ENCODE results near the gene PDXK. TPM values are rescaled to one million over a fixed set of nuclear protein-coding genes. Genes with fewer than 3 reads are reported as not detected.

The PDXK gene
- total RNA-seq, 1 donor from 2014 or later, result 12.5 TPM

- H3K9ac ChIP-seq (ENCODE audit: low read depth in 1 of 3, low read length in 3 of 3), result no peak overlapping the region
- H3K4me1 ChIP-seq (ENCODE audit: control insufficient read depth in 3 of 3, insufficient read depth in 3 of 3, low read length in 3 of 3), result peaks cover 23 to 34% (median 26%) of the 10 kb centered on the region in 3 donors
Observed at GRCh38 chr21:43733529-43734071, 14.7 kb downstream of the PDXK start.

DNA sequence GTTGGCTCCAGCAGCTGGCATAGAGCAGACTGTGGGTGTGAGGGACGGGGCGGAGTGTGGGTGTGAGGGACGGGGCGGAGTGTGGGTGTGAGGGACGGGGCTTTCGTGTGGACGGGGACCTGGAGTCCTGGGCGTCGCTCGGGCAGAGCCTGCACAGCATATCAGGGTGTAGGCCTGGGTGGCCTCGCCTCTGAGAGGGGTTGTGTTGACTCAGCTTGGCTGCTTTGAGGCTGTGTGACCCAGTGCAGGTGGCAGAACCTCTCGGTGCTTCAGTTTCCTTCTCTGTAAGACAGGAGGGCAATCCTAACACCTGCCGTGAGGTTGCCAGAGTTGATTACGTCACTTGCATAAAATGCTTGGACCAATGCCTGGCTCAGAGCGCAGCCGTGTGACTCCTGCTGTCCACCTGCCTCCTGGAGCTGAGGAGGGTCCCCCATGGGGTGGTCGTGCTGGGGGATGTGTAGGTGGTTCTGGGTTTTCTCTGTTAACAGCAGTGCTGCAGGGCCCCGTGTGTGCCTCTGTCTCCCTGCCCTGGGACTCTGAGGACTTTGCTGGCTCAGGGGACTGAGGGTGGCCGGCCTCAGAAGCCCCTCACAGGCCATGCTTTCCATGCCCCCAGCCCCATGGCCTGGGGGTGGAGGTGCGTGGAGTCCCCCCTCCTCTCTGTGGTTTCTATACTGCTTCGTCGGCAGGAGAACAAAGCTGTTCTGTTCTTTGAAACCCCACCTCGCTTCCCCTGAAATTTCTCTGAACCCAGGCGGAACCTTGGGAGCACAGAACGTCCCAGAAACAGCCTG, 15.4 kb downstream of the PDXK start:
- H3K27ac ChIP-seq (ENCODE audit: low read depth, low read length), result no peak overlapping the region
- H3K36me3 ChIP-seq (ENCODE audit: control insufficient read depth in 3 of 3, insufficient read depth in 3 of 3, low read length in 3 of 3), result peaks cover 0 to 3% (median 0%) of the 10 kb centered on the region in 3 donors
- H3K27me3 ChIP-seq (ENCODE audit: control insufficient read depth in 3 of 3, insufficient read depth in 3 of 3, low read length in 3 of 3), result no peaks in the 10 kb centered on the region
- H3K4me3 ChIP-seq (ENCODE audit: low read length in 3 of 3), result no peak overlapping the region
- peaks cover 17 to 28% (median 21%) of the 10 kb centered on the region in 3 donors for H3K4me1 ChIP-seq (ENCODE audit: control insufficient read depth in 3 of 3, insufficient read depth in 3 of 3, low read length in 3 of 3)
- H3K9me3 ChIP-seq (ENCODE audit: control insufficient read depth in 3 of 3, low read length in 3 of 3), result no peaks in the 10 kb centered on the region
- no peak overlapping the region for H3K9ac ChIP-seq (ENCODE audit: low read depth in 1 of 3, low read length in 3 of 3)

More at GRCh38 chr21:43733529-43734071, 14.7 kb downstream of the PDXK start:
- H3K9me3 ChIP-seq (ENCODE audit: control insufficient read depth in 3 of 3, low read length in 3 of 3), result no peaks in the 10 kb centered on the region
- H3K27me3 ChIP-seq (ENCODE audit: control insufficient read depth in 3 of 3, insufficient read depth in 3 of 3, low read length in 3 of 3), result no peaks in the 10 kb centered on the region
- peaks cover 0 to 3% (median 0%) of the 10 kb centered on the region in 3 donors for H3K36me3 ChIP-seq (ENCODE audit: control insufficient read depth in 3 of 3, insufficient read depth in 3 of 3, low read length in 3 of 3)
- no peak overlapping the region for H3K27ac ChIP-seq (ENCODE audit: low read depth, low read length)
- H3K4me3 ChIP-seq (ENCODE audit: low read length in 3 of 3), result no peak overlapping the region

DNA sequence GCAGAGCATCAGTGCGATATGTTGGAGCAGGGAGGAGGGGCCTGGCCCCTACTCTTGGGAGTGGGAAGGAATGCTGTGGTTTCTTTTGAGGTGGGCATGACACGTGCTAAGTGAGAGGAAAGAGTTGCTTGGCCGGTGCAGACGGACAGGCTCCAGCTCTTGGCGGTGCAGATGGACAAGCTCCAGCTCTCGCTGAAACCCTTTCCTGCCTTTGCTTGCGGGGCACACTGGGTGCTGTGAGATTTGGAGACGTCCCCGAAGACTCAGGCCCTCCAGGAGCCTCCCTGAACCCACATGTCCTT, 15.9 kb downstream of the PDXK start:
- Histone ChIP-seq H3K27me3 (ENCODE audit: control insufficient read depth in 3 of 3, insufficient read depth in 3 of 3, low read length in 3 of 3) (no peaks in the 10 kb centered on the region), H3K36me3 (ENCODE audit: control insufficient read depth in 3 of 3, insufficient read depth in 3 of 3, low read length in 3 of 3) (peaks cover 0 to 3% (median 0%) of the 10 kb centered on the region in 3 donors), H3K27ac (ENCODE audit: low read depth, low read length) (no peak overlapping the region), H3K9ac (ENCODE audit: low read depth in 1 of 3, low read length in 3 of 3) (no peak overlapping the region), H3K4me3 (ENCODE audit: low read length in 3 of 3) (no peak overlapping the region), H3K4me1 (ENCODE audit: control insufficient read depth in 3 of 3, insufficient read depth in 3 of 3, low read length in 3 of 3) (peaks cover 15 to 25% (median 20%) of the 10 kb centered on the region in 3 donors), H3K9me3 (ENCODE audit: control insufficient read depth in 3 of 3, low read length in 3 of 3) (no peaks in the 10 kb centered on the region)

GRCh38 chr21:43735236-43736091, 16.5 kb downstream of the PDXK start:
- peaks cover 15 to 25% (median 20%) of the 10 kb centered on the region in 3 donors for H3K4me1 ChIP-seq (ENCODE audit: control insufficient read depth in 3 of 3, insufficient read depth in 3 of 3, low read length in 3 of 3)
- H3K9me3 ChIP-seq (ENCODE audit: control insufficient read depth in 3 of 3, low read length in 3 of 3), result no peaks in the 10 kb centered on the region
- no peak overlapping the region for H3K27ac ChIP-seq (ENCODE audit: low read depth, low read length)
- H3K9ac ChIP-seq (ENCODE audit: low read depth in 1 of 3, low read length in 3 of 3), result no peak overlapping the region
- H3K4me3 ChIP-seq (ENCODE audit: low read length in 3 of 3), result no peak overlapping the region
- H3K27me3 ChIP-seq (ENCODE audit: control insufficient read depth in 3 of 3, insufficient read depth in 3 of 3, low read length in 3 of 3), result no peaks in the 10 kb centered on the region
- H3K36me3 ChIP-seq (ENCODE audit: control insufficient read depth in 3 of 3, insufficient read depth in 3 of 3, low read length in 3 of 3), result peaks cover 0 to 3% (median 0%) of the 10 kb centered on the region in 3 donors

DNA sequence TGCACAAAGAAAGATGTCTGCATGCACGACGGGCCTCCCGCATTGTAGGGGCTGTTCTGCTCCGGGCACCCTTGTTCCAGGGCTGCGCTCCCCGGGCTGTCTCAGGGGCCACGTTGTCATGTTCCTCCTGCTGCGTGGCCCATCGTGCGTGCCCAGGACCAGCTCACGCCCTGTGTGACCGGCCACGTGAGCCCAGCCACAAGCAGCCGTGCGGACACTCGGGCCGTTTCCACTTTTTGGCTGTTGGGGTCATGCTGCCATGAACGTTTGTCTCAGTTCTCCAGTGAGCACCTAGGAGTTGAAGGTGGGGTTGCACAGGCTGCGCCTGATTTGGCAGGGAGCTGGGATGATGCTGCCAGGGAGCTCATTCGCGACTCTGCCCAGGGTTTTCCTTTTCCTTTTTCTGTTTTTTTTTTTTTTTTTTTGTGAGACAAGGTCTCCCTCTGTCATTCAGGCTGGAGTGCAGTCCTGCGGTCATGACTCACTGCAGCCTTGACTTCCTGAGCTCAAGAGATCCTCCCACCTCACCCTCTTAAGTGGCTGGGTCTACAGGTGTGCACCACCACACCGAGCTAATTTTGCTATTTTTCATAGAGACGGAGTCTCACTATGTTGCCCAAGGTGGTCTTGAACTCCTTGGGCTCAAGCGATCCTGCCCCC, 17.4 kb downstream of the PDXK start:
- Histone ChIP-seq H3K9ac (ENCODE audit: low read depth in 1 of 3, low read length in 3 of 3) (no peak overlapping the region), H3K4me1 (ENCODE audit: control insufficient read depth in 3 of 3, insufficient read depth in 3 of 3, low read length in 3 of 3) (peaks cover 14 to 24% (median 19%) of the 10 kb centered on the region in 3 donors)

GRCh38 chr21:43737158-43737950, 18.4 kb downstream of the PDXK start:
- Histone ChIP-seq H3K9ac (ENCODE audit: low read depth in 1 of 3, low read length in 3 of 3) (no peak overlapping the region), H3K4me1 (ENCODE audit: control insufficient read depth in 3 of 3, insufficient read depth in 3 of 3, low read length in 3 of 3) (peaks cover 6 to 14% (median 9%) of the 10 kb centered on the region in 3 donors), H3K27me3 (ENCODE audit: control insufficient read depth in 3 of 3, insufficient read depth in 3 of 3, low read length in 3 of 3) (no peaks in the 10 kb centered on the region), H3K36me3 (ENCODE audit: control insufficient read depth in 3 of 3, insufficient read depth in 3 of 3, low read length in 3 of 3) (peaks cover 0 to 3% (median 0%) of the 10 kb centered on the region in 3 donors), H3K9me3 (ENCODE audit: control insufficient read depth in 3 of 3, low read length in 3 of 3) (no peaks in the 10 kb centered on the region), H3K4me3 (ENCODE audit: low read length in 3 of 3) (no peak overlapping the region), H3K27ac (ENCODE audit: low read depth, low read length) (no peak overlapping the region)

More for the DNA sequence above, 17.4 kb downstream of the PDXK start:
- H3K36me3 ChIP-seq (ENCODE audit: control insufficient read depth in 3 of 3, insufficient read depth in 3 of 3, low read length in 3 of 3), result peaks cover 0 to 3% (median 0%) of the 10 kb centered on the region in 3 donors
- H3K4me3 ChIP-seq (ENCODE audit: low read length in 3 of 3), result no peak overlapping the region
- H3K9me3 ChIP-seq (ENCODE audit: control insufficient read depth in 3 of 3, low read length in 3 of 3), result no peaks in the 10 kb centered on the region
- no peak overlapping the region for H3K27ac ChIP-seq (ENCODE audit: low read depth, low read length)
- H3K27me3 ChIP-seq (ENCODE audit: control insufficient read depth in 3 of 3, insufficient read depth in 3 of 3, low read length in 3 of 3), result no peaks in the 10 kb centered on the region

GRCh38 chr21:43739621-43740435, 20.9 kb downstream of the PDXK start:
- no peak overlapping the region for H3K4me3 ChIP-seq (ENCODE audit: low read length in 3 of 3)
- no peak overlapping the region for H3K9ac ChIP-seq (ENCODE audit: low read depth in 1 of 3, low read length in 3 of 3)
- peaks cover 11 to 12% (median 11%) of the 10 kb centered on the region in 3 donors for H3K36me3 ChIP-seq (ENCODE audit: control insufficient read depth in 3 of 3, insufficient read depth in 3 of 3, low read length in 3 of 3)
- no peaks in the 10 kb centered on the region for H3K9me3 ChIP-seq (ENCODE audit: control insufficient read depth in 3 of 3, low read length in 3 of 3)
- H3K27me3 ChIP-seq (ENCODE audit: control insufficient read depth in 3 of 3, insufficient read depth in 3 of 3, low read length in 3 of 3), result no peaks in the 10 kb centered on the region
- H3K27ac ChIP-seq (ENCODE audit: low read depth, low read length), result no peak overlapping the region
- peaks cover 0 to 3% (median 2%) of the 10 kb centered on the region in 3 donors for H3K4me1 ChIP-seq (ENCODE audit: control insufficient read depth in 3 of 3, insufficient read depth in 3 of 3, low read length in 3 of 3)

- peaks cover 0 to 2% (median 0%) of the 10 kb centered on the region in 3 donors for H3K4me1 ChIP-seq (ENCODE audit: control insufficient read depth in 3 of 3, insufficient read depth in 3 of 3, low read length in 3 of 3)
- no peak overlapping the region for H3K27ac ChIP-seq (ENCODE audit: low read depth, low read length)
- no peak overlapping the region for H3K4me3 ChIP-seq (ENCODE audit: low read length in 3 of 3)
- H3K9me3 ChIP-seq (ENCODE audit: control insufficient read depth in 3 of 3, low read length in 3 of 3), result no peaks in the 10 kb centered on the region
- no peaks in the 10 kb centered on the region for H3K27me3 ChIP-seq (ENCODE audit: control insufficient read depth in 3 of 3, insufficient read depth in 3 of 3, low read length in 3 of 3)
- H3K9ac ChIP-seq (ENCODE audit: low read depth in 1 of 3, low read length in 3 of 3), result no peak overlapping the region
- H3K36me3 ChIP-seq (ENCODE audit: control insufficient read depth in 3 of 3, insufficient read depth in 3 of 3, low read length in 3 of 3), result peaks cover 12 to 14% (median 14%) of the 10 kb centered on the region in 3 donors
Observed at GRCh38 chr21:43740497-43741156, 21.7 kb downstream of the PDXK start.
